Measurements from ENCODE around the gene POLDIP2.

DNA sequence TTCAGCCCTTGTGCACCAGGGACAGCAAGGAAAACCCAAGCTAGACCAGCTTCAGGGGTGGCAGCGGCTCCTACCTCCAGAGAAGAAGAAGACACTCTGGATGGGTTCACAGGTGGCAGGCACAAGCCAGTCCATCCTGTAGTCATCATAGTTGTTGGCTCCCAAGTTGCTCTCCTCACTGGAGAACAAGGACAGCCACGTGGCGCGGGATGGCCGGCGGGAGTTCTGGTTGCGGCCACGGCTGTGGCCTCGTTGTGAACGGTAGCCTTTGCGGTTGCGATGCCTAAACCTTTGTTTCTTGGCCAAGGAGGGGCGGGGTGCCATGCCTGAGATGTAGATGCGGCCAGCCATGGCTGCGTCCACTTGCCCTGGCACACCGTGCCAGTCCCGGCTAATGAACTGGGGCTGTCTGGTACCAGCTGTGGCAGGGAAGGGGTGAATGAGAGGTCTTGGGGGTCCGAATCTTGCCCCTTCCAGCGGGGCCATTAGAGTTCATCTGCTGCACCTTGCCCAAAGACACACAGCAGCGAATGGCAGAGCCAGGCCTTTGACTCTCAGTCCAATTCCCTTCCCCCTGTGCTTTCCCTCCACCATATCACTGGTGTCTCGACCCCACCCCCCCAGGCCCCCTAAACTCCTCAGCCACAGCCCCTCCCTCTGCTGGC is 10.4 kb upstream of the POLDIP2 start:
- no peak for TF ChIP-seq ZNF274 (IDR thresholded peaks at IDR 0.05; ENCODE audit: low read depth, low read length)
- TF ChIP-seq YY1 (IDR thresholded peaks at IDR 0.05; ENCODE audit: insufficient read depth, insufficient read length): no peak
- no peak for TF ChIP-seq SUZ12 (IDR thresholded peaks at IDR 0.05; ENCODE audit: extremely low read depth, insufficient read depth, insufficient read length)

All from NT2/D1 (cell line).